K562 (cell line): ENCODE results near the gene RNU1-4. TPM values are rescaled to one million over a fixed set of nuclear protein-coding genes. Genes with fewer than 3 reads are reported as not detected.
"Not testable (repeated sequence)": the region's sequence is repeated elsewhere in the genome, so short reads cannot be mapped to it uniquely, and the experiment has no call there.

ENCODE experiments used
- ATAC-seq: fragments of 200-7000 bp; cut with Tn5 transposase; 3 replicates; pipeline ENCODE4 v1.9.1; 2020; ENCODE audit warnings: moderate library complexity
- BruUV-seq: library from RNA; stranded (reverse); fragments of 400-500 nt; replicated peaks from 2 replicates; lab custom pipeline; 2021; lab: Mats Ljungman, UMichigan
- CTCF ChIA-PET: fragments of 300-600 bp; formaldehyde crosslinking; extraction: SDS; loops from one replicate; lab custom pipeline; 2021; ENCODE audit warnings: low intra/inter-chr PET ratio; lab: Yijun Ruan, JAX
- POLR2A ChIA-PET: fragments of 300-600, 350-650 bp; sonication (Branson Sonifier 250); formaldehyde crosslinking; extraction: SDS; loops from one replicate; lab custom pipeline; 2021; ENCODE audit warnings: antibody characterized with exemption, inconsistent platforms; lab: Yijun Ruan, JAX
- DNase-seq, 4 experiments: peaks; one replicate each; pipeline versions ENCODE4 v3.0.0 to v3.0.0-alpha.2; 2011 to 2018; ENCODE audit warnings: low spot score in 3 of 4, mixed read lengths in 3 of 4; ENCODE audit errors: extremely low read depth in 1 of 4
- FAIRE-seq: peaks from 2 replicates; lab custom pipeline; 2011; peaks lifted over from hg19 to GRCh38; lab: Jason Lieb, UNC
- H2AFZ ChIP-seq: 2 replicates; pipeline ENCODE4 v1.6.0; 2011; ENCODE audit warnings: low read depth, low read length, control low read depth, inconsistent platforms
- H3K27ac ChIP-seq: fragments of 200-600 bp; 3 replicates; pipeline ENCODE4 v1.8.0; 2011; ENCODE audit warnings: low read depth, mild to moderate bottlenecking, control low read depth, inconsistent platforms, low read length, moderate library complexity, mixed read lengths; ENCODE audit errors: extremely low read depth
- H3K27me3 ChIP-seq, 2 experiments: fragments of 300-600 bp in 1 of 2; 2 replicates in 1 of 2; 3 replicates in 1 of 2; pipeline versions ENCODE4 v1.6.0 to v1.8.0; 2011; ENCODE audit warnings: inconsistent platforms in 2 of 2, low read length in 2 of 2, mild to moderate bottlenecking in 1 of 2, mixed read lengths in 1 of 2, moderate library complexity in 1 of 2; ENCODE audit not compliant: control insufficient read depth in 2 of 2, insufficient read depth in 2 of 2
- H3K36me3 ChIP-seq: fragments of 300-600 bp; 3 replicates; pipeline ENCODE4 v1.8.0; 2011; ENCODE audit warnings: mild to moderate bottlenecking, low read length, inconsistent platforms; ENCODE audit not compliant: control insufficient read depth, insufficient read depth
- H3K4me1 ChIP-seq, 2 experiments: fragments of 200-600 bp in 1 of 2; replicated peaks in 1 of 2; 2 replicates in 1 of 2; 3 replicates in 1 of 2; pipeline versions ENCODE4 v1.5.1 to v1.8.0; 2011; ENCODE audit warnings: inconsistent platforms in 2 of 2, low read length in 2 of 2, mild to moderate bottlenecking in 1 of 2, mixed read lengths in 1 of 2, moderate library complexity in 1 of 2; ENCODE audit not compliant: control insufficient read depth in 2 of 2, insufficient read depth in 2 of 2
- H3K4me2 ChIP-seq: 2 replicates; pipeline ENCODE4 v1.6.1; 2011; ENCODE audit warnings: low read length, control low read depth, inconsistent platforms, mixed read lengths; ENCODE audit not compliant: insufficient read depth
- H3K4me3 ChIP-seq: fragments of 200-600 bp; sonication (generic), shearing (Covaris generic); 2 replicates; pipeline ENCODE4 v1.5.1; 2016; ENCODE audit warnings: control low read depth, inconsistent platforms
- H3K79me2 ChIP-seq: fragments of 200-600 bp; 3 replicates; pipeline ENCODE4 v1.8.0; 2011; ENCODE audit warnings: low read length, inconsistent platforms; ENCODE audit not compliant: control insufficient read depth, insufficient read depth
- H3K9ac ChIP-seq, 2 experiments: 2 replicates each; pipeline versions ENCODE4 v1.6.0 to v1.6.1; 2011; ENCODE audit warnings: low read depth in 2 of 2, low read length in 2 of 2, control low read depth in 1 of 2, inconsistent platforms in 1 of 2, mild to moderate bottlenecking in 1 of 2, mixed read lengths in 1 of 2; ENCODE audit not compliant: insufficient read depth in 1 of 2
- H3K9me1 ChIP-seq: one replicate; pipeline ENCODE4 v1.6.0; 2011; ENCODE audit warnings: inconsistent platforms, mild to moderate bottlenecking, low read length, moderate library complexity; ENCODE audit not compliant: control insufficient read depth, insufficient read depth
- H3K9me3 ChIP-seq: replicated peaks from 2 replicates; pipeline ENCODE4 v1.5.1; 2011; ENCODE audit warnings: low read depth, low read length, inconsistent platforms; ENCODE audit not compliant: control insufficient read depth, insufficient read depth
- H4K20me1 ChIP-seq: replicated peaks from 2 replicates; pipeline ENCODE4 v1.6.1; 2011; ENCODE audit warnings: low read length, inconsistent platforms, mixed read lengths; ENCODE audit not compliant: control insufficient read depth, insufficient read depth
- WGBS: fragments of 100-300 bp; shearing (Covaris generic); methylation state at CpG from one replicate; pipeline ENCODE4 v1.1.6; 2016; ENCODE audit warnings: low coverage, mixed read lengths; ENCODE audit not compliant: insufficient coverage; ENCODE audit errors: missing lambda C conversion rate; 5-methylcytosine and 5-hydroxymethylcytosine counted together
- in situ Hi-C: fragments of 300-500 bp; cut with MboI; formaldehyde crosslinking; loops from 4 replicates; pipeline ENCODE4 v1.15.0; 2018; ENCODE audit warnings: inconsistent platforms, mixed read lengths
- intact Hi-C: fragments of 100-400 bp; cut with micrococcal nuclease; formaldehyde crosslinking; loops from 2 replicates; pipeline ENCODE4 v1.14.2; 2022
- polyA plus RNA-seq, 8 experiments: library from polyadenylated mRNA; depleted of rRNA in 4 of 8; stranded (reverse) in 5 of 8; unstranded in 3 of 8; fragments of >200 nt; fragmentation: Nextera tagmentation in 2 of 8; fragmentation: Illumina TruSeq in 1 of 8; extraction: Ambion mirVana in 2 of 8; extraction: Trizol in 1 of 8; gene quantifications; 2 replicates each; pipeline versions ENCODE4 v1.2.1 to v1.2.3, GENCODE V29; 2011 to 2014; ENCODE audit warnings: inconsistent platforms in 1 of 8, missing spikeins in 1 of 8
- total RNA-seq, 7 experiments: library from RNA; depleted of rRNA in 6 of 7; stranded (reverse); fragments of >200 nt in 6 of 7; fragmentation: Illumina TruSeq in 2 of 7; extraction: Trizol in 2 of 7; gene quantifications; 2 replicates each; pipeline versions ENCODE4 v1.2.1 to v1.2.3, GENCODE V29; 2011 to 2021; ENCODE audit warnings: low replicate concordance in 1 of 7

The RNU1-4 gene
- total and polyA plus RNA-seq, 9 of the 15 experiments (the other 6 are each of a cell fraction or from before 2014, with no cell fraction given) = under 0.01 to 32,823 (median 2,538) TPM; not detected in 4

- POLR2A ChIA-PET = interaction anchor here (1.2 to 1.4 kb wide), 2 partner anchors 25 to 71 kb away, joined by 4 read pairs; no protein-coding TSS in a partner anchor
- H3K4me1 ChIP-seq, H3K9me3 ChIP-seq, DNase-seq, BruUV-seq, ATAC-seq, H3K27ac ChIP-seq, H4K20me1 ChIP-seq, in situ Hi-C loops, H3K36me3 ChIP-seq, H3K9ac ChIP-seq, intact Hi-C loops, CTCF ChIA-PET, H3K4me3 ChIP-seq, H3K79me2 ChIP-seq, FAIRE-seq, H3K4me2 ChIP-seq, H2AFZ ChIP-seq, H3K27me3 ChIP-seq, H3K9me1 ChIP-seq: not testable (repeated sequence)
- WGBS = no CpG with 5 or more reads among the region's 39 CpGs
Measured at GRCh38 chr1:16692283-16692682, 48.0 kb upstream of the RNU1-4 start.

DNA sequence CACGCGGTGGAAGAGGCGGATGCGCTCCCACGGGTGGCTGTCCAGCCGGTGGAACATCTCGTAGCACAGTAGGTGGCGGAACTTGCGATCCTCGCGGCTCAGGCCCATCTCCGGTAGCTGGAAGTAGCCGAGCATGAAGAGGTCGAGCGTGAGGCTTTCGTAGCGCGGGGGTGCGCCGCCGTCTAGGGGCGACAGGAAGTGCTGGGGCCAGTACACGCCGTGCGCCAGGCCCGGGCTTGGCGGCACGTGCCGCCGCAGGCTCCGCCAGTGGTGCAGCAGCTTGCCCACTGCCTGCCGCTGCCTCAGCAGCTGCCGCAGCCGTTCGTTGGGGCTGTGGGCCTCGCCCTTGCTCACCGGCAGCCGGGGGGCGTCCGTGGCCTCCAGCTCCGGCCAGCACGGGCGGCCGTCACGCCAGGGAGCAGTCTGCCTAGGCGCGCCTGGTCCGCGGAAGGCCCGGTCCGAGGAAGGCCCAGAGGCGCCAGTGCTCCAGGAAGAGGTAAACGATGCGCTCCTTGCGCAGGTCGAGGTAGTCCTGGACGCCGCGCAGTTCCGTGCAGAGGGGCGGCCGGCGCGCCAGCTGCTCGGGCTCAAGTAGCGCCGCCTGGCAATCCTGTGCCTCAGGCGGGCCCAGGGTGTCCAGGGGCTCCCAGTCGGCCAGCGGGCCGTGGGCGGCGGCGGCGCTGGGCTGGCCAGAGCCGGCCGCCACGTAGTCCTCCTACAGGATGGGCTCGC lies 47.4 kb upstream of the RNU1-4 start:
- WGBS = 78% methylated on average over 9 of the region's 79 CpGs
- BruUV-seq, FAIRE-seq, in situ Hi-C loops, intact Hi-C loops, H3K4me3 ChIP-seq, H3K4me2 ChIP-seq, H2AFZ ChIP-seq, H3K36me3 ChIP-seq, H3K9ac ChIP-seq, H3K27ac ChIP-seq, H3K4me1 ChIP-seq, H3K9me1 ChIP-seq, ATAC-seq, H3K27me3 ChIP-seq, H3K79me2 ChIP-seq, H3K9me3 ChIP-seq, CTCF ChIA-PET, DNase-seq, H4K20me1 ChIP-seq: not testable (repeated sequence)
- POLR2A ChIA-PET = interaction anchor here (1.2 to 1.4 kb wide), 2 partner anchors 25 to 72 kb away, joined by 4 read pairs; no protein-coding TSS in a partner anchor

DNA sequence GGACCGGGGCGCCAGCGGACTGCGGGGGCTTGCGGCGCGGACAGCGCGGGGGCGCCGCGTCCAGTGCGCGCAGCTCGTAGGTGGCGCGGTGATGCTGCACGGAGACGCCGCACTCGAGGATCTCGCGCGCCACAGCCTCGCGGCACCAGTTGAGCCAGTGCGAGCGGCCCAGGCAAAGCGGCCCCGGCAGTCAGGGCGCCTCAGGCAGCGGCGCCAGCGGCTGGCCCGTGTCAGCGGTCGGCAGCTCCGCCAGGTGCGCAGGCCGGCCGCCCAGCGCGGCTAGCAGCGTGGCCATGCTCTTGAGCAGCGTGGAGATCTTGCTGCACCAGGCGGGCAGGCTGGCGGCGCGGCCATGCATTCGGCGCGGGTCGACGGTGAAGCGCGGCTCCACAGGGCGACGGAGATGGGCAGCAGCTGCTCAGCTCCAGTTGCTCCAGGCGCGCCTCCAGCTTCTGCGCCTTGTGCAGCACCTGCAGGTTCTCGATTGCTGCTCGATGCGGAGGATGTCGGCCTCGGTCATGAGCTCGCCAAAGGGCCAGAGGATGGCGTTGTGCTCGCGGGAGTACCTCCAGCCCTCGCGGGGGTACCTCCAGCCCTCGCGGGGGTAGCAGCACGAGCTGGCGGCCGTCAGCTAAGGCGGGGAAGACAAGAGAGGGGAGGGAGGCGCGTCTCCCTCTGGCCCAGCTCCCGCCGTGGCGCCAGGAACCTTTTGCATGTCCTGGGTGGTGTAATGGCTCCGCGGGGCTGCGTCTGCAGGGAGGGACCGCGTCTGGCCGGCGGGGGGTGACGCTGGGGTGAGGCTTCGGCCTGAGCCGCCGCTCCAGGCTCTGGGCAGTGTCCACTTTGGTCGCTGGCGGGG lies 46.6 kb upstream of the RNU1-4 start:
- FAIRE-seq, in situ Hi-C loops, ATAC-seq: not testable (repeated sequence)

More for the DNA sequence above, 46.6 kb upstream of the RNU1-4 start:
- H3K4me3 ChIP-seq, H4K20me1 ChIP-seq, DNase-seq, CTCF ChIA-PET, H3K4me1 ChIP-seq, H3K9ac ChIP-seq, H2AFZ ChIP-seq, H3K9me3 ChIP-seq, BruUV-seq, H3K27ac ChIP-seq, H3K27me3 ChIP-seq, H3K9me1 ChIP-seq, H3K36me3 ChIP-seq, H3K79me2 ChIP-seq, intact Hi-C loops, H3K4me2 ChIP-seq: not testable (repeated sequence)
- POLR2A ChIA-PET = interaction anchor here (1.1 to 1.2 kb wide), 2 partner anchors 72 to 180 kb away, joined by 4 to 5 read pairs; partner anchors contain the start of gene RNU1-1
- 88% methylated on average over 13 of the region's 96 CpGs for WGBS
